Neural cell (in vitro differentiated cells): ENCODE data around the gene RSU1. TPM values are rescaled to one million over a fixed set of nuclear protein-coding genes. Genes with fewer than 3 reads are reported as not detected.

Experiments
- H2AFZ ChIP-seq: fragments of 200-600, 300-800 bp; sonication (generic), shearing (Covaris generic); 2 replicates; pipeline ENCODE4 v1.6.0; 2014; ENCODE audit warnings: low read depth, mild to moderate bottlenecking, antibody characterized with exemption, low read length, moderate library complexity
- H3F3A ChIP-seq: fragments of 200-600 bp; shearing (Covaris generic); 2 replicates; pipeline ENCODE4 v1.6.1; 2016; ENCODE audit warnings: mild to moderate bottlenecking, moderate library complexity, mixed read lengths, antibody characterized with exemption, low read length; ENCODE audit not compliant: insufficient read depth, poor library complexity, severe bottlenecking
- H3K27ac ChIP-seq: fragments of 200-600, 300-800 bp; sonication (generic), shearing (Covaris generic); 2 replicates; pipeline ENCODE4 v1.5.1; 2014; ENCODE audit warnings: mild to moderate bottlenecking, low read length, moderate library complexity
- H3K27me3 ChIP-seq: fragments of 300-800, 200-600 bp; sonication (generic), shearing (Covaris generic); 2 replicates; pipeline ENCODE4 v1.6.0; 2014; ENCODE audit warnings: mild to moderate bottlenecking, low read depth, low read length, moderate library complexity; ENCODE audit not compliant: insufficient read depth
- H3K36me3 ChIP-seq: fragments of 300-800, 200-600 bp; sonication (generic), shearing (Covaris generic); 2 replicates; pipeline ENCODE4 v1.5.1; 2014; ENCODE audit warnings: mild to moderate bottlenecking, antibody characterized with exemption, low read length, moderate library complexity; ENCODE audit not compliant: insufficient read depth
- H3K4me2 ChIP-seq: fragments of 300-800, 200-600 bp; sonication (generic), shearing (Covaris generic); 2 replicates; pipeline ENCODE4 v1.6.0; 2014; ENCODE audit warnings: mild to moderate bottlenecking, low read length
- H3K4me3 ChIP-seq: fragments of 300-800, 200-600 bp; sonication (generic), shearing (Covaris generic); 2 replicates; pipeline ENCODE4 v1.5.1; 2014; ENCODE audit warnings: mild to moderate bottlenecking, low read length, moderate library complexity
- H3K79me2 ChIP-seq: fragments of 200-600 bp; shearing (Covaris generic); replicated peaks from 2 replicates; pipeline ENCODE4 v1.6.0; 2014; ENCODE audit warnings: mild to moderate bottlenecking, low read length, moderate library complexity; ENCODE audit not compliant: insufficient read depth
- H3K9ac ChIP-seq: fragments of 300-800, 200-600 bp; sonication (generic), shearing (Covaris generic); 2 replicates; pipeline ENCODE4 v1.6.1; 2016; ENCODE audit warnings: mild to moderate bottlenecking, low read length, mixed read lengths
- H3K9me2 ChIP-seq: fragments of 200-600 bp; shearing (Covaris generic); 2 replicates; pipeline ENCODE4 v1.6.1; 2016; ENCODE audit warnings: mild to moderate bottlenecking, low read length, mixed read lengths; ENCODE audit not compliant: insufficient read depth
- H3K9me3 ChIP-seq: fragments of 200-600, 300-800 bp; sonication (generic), shearing (Covaris generic); 2 replicates; pipeline ENCODE4 v1.6.1; 2016; ENCODE audit warnings: mild to moderate bottlenecking, mixed run types, low read length, moderate library complexity, mixed read lengths
- H4K20me1 ChIP-seq: fragments of 200-600 bp; shearing (Covaris generic); 2 replicates; pipeline ENCODE4 v1.6.1; 2016; ENCODE audit warnings: mild to moderate bottlenecking, mixed run types; ENCODE audit not compliant: insufficient read depth
- CTCF ChIP-seq: fragments of 450-650 bp; IDR thresholded peaks from 2 replicates; pipeline ENCODE4 v1.5.1; 2014; ENCODE audit warnings: antibody characterized with exemption, mild to moderate bottlenecking, moderate library complexity; ENCODE audit not compliant: poor library complexity, severe bottlenecking
- EP300 ChIP-seq: fragments of 450-650 bp; conservative IDR thresholded peaks from 2 replicates; pipeline ENCODE4 v1.6.1; 2014; ENCODE audit warnings: antibody characterized with exemption, mild to moderate bottlenecking, moderate library complexity; ENCODE audit not compliant: poor library complexity, severe bottlenecking
- EZH2 ChIP-seq: fragments of 200-600, 300-800 bp; shearing (Covaris generic), sonication (generic); IDR thresholded peaks from 2 replicates; pipeline ENCODE4 v1.6.1; 2014; ENCODE audit warnings: antibody characterized with exemption, low read length, borderline replicate concordance, mild to moderate bottlenecking; ENCODE audit not compliant: insufficient read depth, poor library complexity, severe bottlenecking
- MXI1 ChIP-seq: fragments of 450-650 bp; conservative IDR thresholded peaks from 2 replicates; pipeline ENCODE4 v1.6.1; 2014; ENCODE audit warnings: antibody characterized with exemption, mild to moderate bottlenecking; ENCODE audit not compliant: poor library complexity, severe bottlenecking
- POLR2AphosphoS5 ChIP-seq: IDR thresholded peaks from 2 replicates; pipeline ENCODE4 v1.6.1; 2012
- RAD21 ChIP-seq: fragments of 450-650 bp; conservative IDR thresholded peaks from 2 replicates; pipeline ENCODE4 v1.6.1; 2014; ENCODE audit warnings: antibody characterized with exemption, mild to moderate bottlenecking, moderate library complexity
- REST ChIP-seq: IDR thresholded peaks from 2 replicates; pipeline ENCODE4 v1.6.1; 2012; ENCODE audit warnings: borderline replicate concordance
- SMC3 ChIP-seq: fragments of 450-650 bp; conservative IDR thresholded peaks from 2 replicates; pipeline ENCODE4 v1.6.1; 2014; ENCODE audit warnings: antibody characterized with exemption, mild to moderate bottlenecking, moderate library complexity; ENCODE audit not compliant: poor library complexity
- TAF1 ChIP-seq: IDR thresholded peaks from 2 replicates; pipeline ENCODE4 v1.6.1; 2012; ENCODE audit warnings: low read depth
- polyA plus RNA-seq: library from polyadenylated mRNA; depleted of rRNA; stranded (reverse); fragments of >200 nt; gene quantifications from 2 replicates; pipeline ENCODE4 v1.2.3, GENCODE V29; 2014

The RSU1 gene
- polyA plus RNA-seq, 1 donor from 2014 or later = 18.7 TPM

GRCh38 chr10:16770141-16770540 lies 47.1 kb downstream of the RSU1 start (continued):
- TF ChIP-seq REST (no peak), SMC3 (no peak)

GRCh38 chr10:16769331-16769730 lies 47.9 kb downstream of the RSU1 start:
- no peak overlapping the region for H2AFZ ChIP-seq
- no peaks in the 10 kb centered on the region for H3K27me3 ChIP-seq
- no peak overlapping the region for H3K4me2 ChIP-seq
- no peak overlapping the region for H3K4me3 ChIP-seq
- no peak for TF ChIP-seq EZH2
- no peak for TF ChIP-seq RAD21
- no peak for TF ChIP-seq SMC3
- no peak for TF ChIP-seq TAF1
- TF ChIP-seq REST = no peak
- TF ChIP-seq CTCF = no peak
- no peak for TF ChIP-seq MXI1
- TF ChIP-seq POLR2AphosphoS5 = no peak
- no peak for TF ChIP-seq EP300
- H3K79me2 ChIP-seq = no peaks in the 10 kb centered on the region
- H3K9ac ChIP-seq = no peak overlapping the region
- H3K27ac ChIP-seq = no peak overlapping the region
- H3K9me2 ChIP-seq = no peaks in the 10 kb centered on the region
- H3K9me3 ChIP-seq = no peaks in the 10 kb centered on the region
- H4K20me1 ChIP-seq = no peaks in the 10 kb centered on the region
- no peaks in the 10 kb centered on the region for H3F3A ChIP-seq
- no peaks in the 10 kb centered on the region for H3K36me3 ChIP-seq
